Measurements from ENCODE around the gene CSGALNACT2. TPM values are rescaled to one million over a fixed set of nuclear protein-coding genes. Genes with fewer than 3 reads are reported as not detected.

Gene CSGALNACT2
- total and polyA plus RNA-seq, 5 donors from 2014 or later = 17.2 to 69.4 (median 24.6) TPM

- Histone ChIP-seq H3K27me3 (ENCODE audit: control insufficient read depth, insufficient read depth, low read length) (no peaks in the 10 kb centered on the region), H3K9me3 (ENCODE audit: control insufficient read depth in 2 of 2, low read length in 2 of 2) (no peaks in the 10 kb centered on the region), H3K27ac (ENCODE audit: insufficient read depth, low read length, poor library complexity, severe bottlenecking) (no peak overlapping the region), H3K4me1 (ENCODE audit: control insufficient read depth, insufficient read depth, low read length, poor library complexity, severe bottlenecking) (peaks cover 16% of the 10 kb centered on the region), H3K4me3 (ENCODE audit: low read depth, low read length) (no peak overlapping the region), H3K36me3 (ENCODE audit: control insufficient read depth, insufficient read depth, low read length) (no peaks in the 10 kb centered on the region)
- Mint-ChIP-seq H3K27ac (peak overlapping the region in 1 of 3 donors; percentile 12), H3K27me3 (no peaks in the 10 kb centered on the region), H3K36me3 (no peaks in the 10 kb centered on the region), H3K4me3 (peak overlapping the region in 1 of 4 donors; percentile 48), H3K4me1 (peaks cover 11 to 30% (median 22%) of the 10 kb centered on the region in 4 donors), H3K9me3 (peaks cover 0 to 1% (median 0%) of the 10 kb centered on the region in 7 donors)
- ATAC-seq (ENCODE audit: low read depth in 2 of 2) (no peak), DNase-seq (no peak)
Measured at GRCh38 chr10:43134126-43134905, 3.9 kb upstream of the CSGALNACT2 start.

GRCh38 chr10:43135064-43135463 lies 3.2 kb upstream of the CSGALNACT2 start:
- no peak for DNase-seq
- Histone ChIP-seq H3K9me3 (ENCODE audit: control insufficient read depth in 2 of 2, low read length in 2 of 2) (no peaks in the 10 kb centered on the region), H3K27ac (ENCODE audit: insufficient read depth, low read length, poor library complexity, severe bottlenecking) (no peak overlapping the region), H3K27me3 (ENCODE audit: control insufficient read depth, insufficient read depth, low read length) (no peaks in the 10 kb centered on the region), H3K4me1 (ENCODE audit: control insufficient read depth, insufficient read depth, low read length, poor library complexity, severe bottlenecking) (peaks cover 24% of the 10 kb centered on the region), H3K4me3 (ENCODE audit: low read depth, low read length) (no peak overlapping the region), H3K36me3 (ENCODE audit: control insufficient read depth, insufficient read depth, low read length) (no peaks in the 10 kb centered on the region)
- Mint-ChIP-seq H3K4me3 (peak overlapping the region in 2 of 4 donors; percentile 0 to 96), H3K27ac (peak overlapping the region in 1 of 3 donors; percentile 37), H3K36me3 (no peaks in the 10 kb centered on the region), H3K9me3 (peaks cover 0 to 1% (median 0%) of the 10 kb centered on the region in 7 donors), H3K27me3 (no peaks in the 10 kb centered on the region), H3K4me1 (peaks cover 11 to 34% (median 27%) of the 10 kb centered on the region in 4 donors)
- ATAC-seq (ENCODE audit: low read depth in 2 of 2) = no peak

GRCh38 chr10:43135656-43136055 lies 2.6 kb upstream of the CSGALNACT2 start:
- Histone ChIP-seq H3K27ac (ENCODE audit: insufficient read depth, low read length, poor library complexity, severe bottlenecking) (no peak overlapping the region), H3K27me3 (ENCODE audit: control insufficient read depth, insufficient read depth, low read length) (no peaks in the 10 kb centered on the region), H3K36me3 (ENCODE audit: control insufficient read depth, insufficient read depth, low read length) (no peaks in the 10 kb centered on the region), H3K9me3 (ENCODE audit: control insufficient read depth in 2 of 2, low read length in 2 of 2) (no peaks in the 10 kb centered on the region), H3K4me1 (ENCODE audit: control insufficient read depth, insufficient read depth, low read length, poor library complexity, severe bottlenecking) (peaks cover 30% of the 10 kb centered on the region), H3K4me3 (ENCODE audit: low read depth, low read length) (no peak overlapping the region)
- peaks cover 15 to 39% (median 33%) of the 10 kb centered on the region in 4 donors for H3K4me1 Mint-ChIP-seq
- peak overlapping the region in 2 of 3 donors; percentile 37 to 71 for H3K27ac Mint-ChIP-seq
- peak overlapping the region; percentile 91 to 96 (median 93) for H3K4me3 Mint-ChIP-seq
- peaks cover 0 to 1% (median 0%) of the 10 kb centered on the region in 7 donors for H3K9me3 Mint-ChIP-seq
- no peak for ATAC-seq (ENCODE audit: low read depth in 2 of 2)
- peaks cover 3% of the 10 kb centered on the region for H3K36me3 Mint-ChIP-seq
- no peaks in the 10 kb centered on the region for H3K27me3 Mint-ChIP-seq
- no peak for DNase-seq

GRCh38 chr10:43136432-43136831 lies 1.8 kb upstream of the CSGALNACT2 start:
- Mint-ChIP-seq H3K27me3 (no peaks in the 10 kb centered on the region), H3K9me3 (peaks cover 0 to 1% (median 0%) of the 10 kb centered on the region in 7 donors), H3K36me3 (peaks cover 4% of the 10 kb centered on the region), H3K4me1 (peaks cover 17 to 45% (median 36%) of the 10 kb centered on the region in 4 donors), H3K4me3 (peak overlapping the region; percentile 91 to 96 (median 93)), H3K27ac (peak overlapping the region in 2 of 3 donors; percentile 47 to 71)
- H3K27me3 ChIP-seq (ENCODE audit: control insufficient read depth, insufficient read depth, low read length) = no peaks in the 10 kb centered on the region
- H3K27ac ChIP-seq (ENCODE audit: insufficient read depth, low read length, poor library complexity, severe bottlenecking) = no peak overlapping the region
- no peak for ATAC-seq (ENCODE audit: low read depth in 2 of 2)
- H3K9me3 ChIP-seq (ENCODE audit: control insufficient read depth in 2 of 2, low read length in 2 of 2) = no peaks in the 10 kb centered on the region
- H3K4me1 ChIP-seq (ENCODE audit: control insufficient read depth, insufficient read depth, low read length, poor library complexity, severe bottlenecking) = peaks cover 38% of the 10 kb centered on the region
- no peak for DNase-seq
- no peak overlapping the region for H3K4me3 ChIP-seq (ENCODE audit: low read depth, low read length)
- no peaks in the 10 kb centered on the region for H3K36me3 ChIP-seq (ENCODE audit: control insufficient read depth, insufficient read depth, low read length)

GRCh38 chr10:43136995-43137716 lies 1.1 kb upstream of the CSGALNACT2 start:
- H3K4me3 Mint-ChIP-seq = peak overlapping the region; percentile 91 to 96 (median 93)
- H3K36me3 Mint-ChIP-seq = peaks cover 4% of the 10 kb centered on the region
- Histone ChIP-seq H3K36me3 (ENCODE audit: control insufficient read depth, insufficient read depth, low read length) (no peaks in the 10 kb centered on the region), H3K27me3 (ENCODE audit: control insufficient read depth, insufficient read depth, low read length) (no peaks in the 10 kb centered on the region), H3K27ac (ENCODE audit: insufficient read depth, low read length, poor library complexity, severe bottlenecking) (peak overlapping the region; percentile 93), H3K9me3 (ENCODE audit: control insufficient read depth in 2 of 2, low read length in 2 of 2) (no peaks in the 10 kb centered on the region), H3K4me3 (ENCODE audit: low read depth, low read length) (peak overlapping the region; percentile 77), H3K4me1 (ENCODE audit: control insufficient read depth, insufficient read depth, low read length, poor library complexity, severe bottlenecking) (peaks cover 45% of the 10 kb centered on the region)
- no peaks in the 10 kb centered on the region for H3K27me3 Mint-ChIP-seq
- DNase-seq (no peak), ATAC-seq (ENCODE audit: low read depth in 2 of 2) (no peak)
- H3K4me1 Mint-ChIP-seq = peaks cover 17 to 50% (median 40%) of the 10 kb centered on the region in 4 donors
- peak overlapping the region; percentile 71 to 94 (median 93) for H3K27ac Mint-ChIP-seq
- H3K9me3 Mint-ChIP-seq = peaks cover 0 to 1% (median 0%) of the 10 kb centered on the region in 7 donors

GRCh38 chr10:43137717-43138020 lies 576 bp upstream of the CSGALNACT2 start:
- peaks cover 0 to 1% (median 0%) of the 10 kb centered on the region in 7 donors for H3K9me3 Mint-ChIP-seq
- Histone ChIP-seq H3K4me1 (ENCODE audit: control insufficient read depth, insufficient read depth, low read length, poor library complexity, severe bottlenecking) (peaks cover 50% of the 10 kb centered on the region), H3K4me3 (ENCODE audit: low read depth, low read length) (peak overlapping the region; percentile 77), H3K27ac (ENCODE audit: insufficient read depth, low read length, poor library complexity, severe bottlenecking) (peak overlapping the region; percentile 93), H3K36me3 (ENCODE audit: control insufficient read depth, insufficient read depth, low read length) (no peaks in the 10 kb centered on the region), H3K9me3 (ENCODE audit: control insufficient read depth in 2 of 2, low read length in 2 of 2) (no peaks in the 10 kb centered on the region), H3K27me3 (ENCODE audit: control insufficient read depth, insufficient read depth, low read length) (no peaks in the 10 kb centered on the region)
- no peak for ATAC-seq (ENCODE audit: low read depth in 2 of 2)
- peak overlapping the region; percentile 91 to 96 (median 93) for H3K4me3 Mint-ChIP-seq
- H3K4me1 Mint-ChIP-seq = peaks cover 21 to 55% (median 45%) of the 10 kb centered on the region in 4 donors
- DNase-seq = peak in 2 of 3 donors; percentile 29 to 48
- H3K27me3 Mint-ChIP-seq = no peaks in the 10 kb centered on the region
- peak overlapping the region; percentile 71 to 93 (median 77) for H3K27ac Mint-ChIP-seq
- peaks cover 4% of the 10 kb centered on the region for H3K36me3 Mint-ChIP-seq

DNA sequence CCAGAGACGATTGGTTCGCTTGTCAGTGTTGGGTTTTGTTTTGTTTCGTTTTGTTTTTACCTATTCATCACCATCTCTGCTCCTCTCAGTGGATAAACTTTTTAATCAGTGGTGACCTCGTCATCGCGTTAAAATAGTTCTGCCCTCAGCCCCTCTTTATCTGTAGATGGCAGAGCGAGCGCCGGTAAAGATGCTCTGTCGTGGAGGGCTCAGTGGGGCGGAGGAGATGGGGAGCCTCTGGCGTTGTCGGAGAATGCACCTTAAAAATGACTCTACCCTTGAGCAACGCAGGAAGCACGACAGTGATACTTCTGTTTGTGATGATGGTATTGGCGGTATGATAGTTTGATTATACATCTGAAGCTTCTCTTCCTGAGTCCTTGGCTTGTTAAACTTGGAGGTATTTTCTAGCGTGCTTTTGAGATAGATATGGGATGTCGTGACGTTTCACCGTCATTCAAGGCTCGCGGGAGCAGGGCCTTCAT lies 554 bp downstream of the CSGALNACT2 start:
- H3K4me1 Mint-ChIP-seq = peaks cover 29 to 67% (median 55%) of the 10 kb centered on the region in 4 donors

More for the DNA sequence above, 554 bp downstream of the CSGALNACT2 start:
- DNase-seq = peak; percentile 59 to 87 (median 81)
- Mint-ChIP-seq H3K27me3 (no peaks in the 10 kb centered on the region), H3K27ac (peak overlapping the region; percentile 98 to 100 (median 99)), H3K4me3 (peak overlapping the region; percentile 94 to 100 (median 97)), H3K9me3 (peaks cover 0 to 1% (median 0%) of the 10 kb centered on the region in 7 donors), H3K36me3 (peaks cover 4% of the 10 kb centered on the region)
- Histone ChIP-seq H3K4me3 (ENCODE audit: low read depth, low read length) (peak overlapping the region; percentile 96), H3K4me1 (ENCODE audit: control insufficient read depth, insufficient read depth, low read length, poor library complexity, severe bottlenecking) (peaks cover 59% of the 10 kb centered on the region), H3K9me3 (ENCODE audit: control insufficient read depth in 2 of 2, low read length in 2 of 2) (no peaks in the 10 kb centered on the region), H3K27ac (ENCODE audit: insufficient read depth, low read length, poor library complexity, severe bottlenecking) (peak overlapping the region; percentile 93), H3K36me3 (ENCODE audit: control insufficient read depth, insufficient read depth, low read length) (no peaks in the 10 kb centered on the region), H3K27me3 (ENCODE audit: control insufficient read depth, insufficient read depth, low read length) (no peaks in the 10 kb centered on the region)
- ATAC-seq (ENCODE audit: low read depth in 2 of 2) = peak; percentile 55 to 67

Measured in CD4-positive, CD25-positive, alpha-beta regulatory T cell (primary cell).